ENCODE measurements around the gene ZNF333. TPM values are rescaled to one million over a fixed set of nuclear protein-coding genes. Genes with fewer than 3 reads are reported as not detected.

ZNF333 gene
- total RNA-seq, 2 donors from 2014 or later = 12.5 to 15.4 TPM

DNA sequence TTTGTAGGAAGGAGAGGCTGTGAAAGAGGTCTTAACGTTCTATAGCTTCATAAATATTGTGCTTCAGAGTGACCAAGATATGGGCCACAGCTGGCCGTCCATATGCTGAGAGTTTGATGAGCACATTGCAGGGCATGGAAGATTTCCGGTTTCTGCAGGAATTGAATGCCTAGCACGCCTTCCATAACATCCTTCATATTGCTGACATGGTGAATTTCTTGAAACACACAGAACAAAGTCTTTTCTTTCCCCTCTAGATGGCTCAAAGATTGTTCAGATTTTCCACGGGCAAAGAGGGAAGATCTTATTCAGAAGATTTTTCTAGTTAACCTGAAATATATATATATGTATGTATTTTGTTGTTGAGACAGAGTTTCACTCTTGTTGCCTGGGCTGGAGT, 46.1 kb downstream of the ZNF333 start:
- no peak for TF ChIP-seq CTCF (IDR thresholded peaks at IDR 0.05)
- H3K9me3 ChIP-seq = peaks cover 0 to 13% of the 10 kb centered on the region in 2 donors
- no peak for DNase-seq (ENCODE audit: low spot score)
- no peaks in the 10 kb centered on the region for H3K27me3 ChIP-seq
- H3K4me1 ChIP-seq = no peaks in the 10 kb centered on the region
- no peak overlapping the region for H3K27ac ChIP-seq
- H3K4me3 ChIP-seq = no peak overlapping the region
- no peaks in the 10 kb centered on the region for H3K36me3 ChIP-seq

DNA sequence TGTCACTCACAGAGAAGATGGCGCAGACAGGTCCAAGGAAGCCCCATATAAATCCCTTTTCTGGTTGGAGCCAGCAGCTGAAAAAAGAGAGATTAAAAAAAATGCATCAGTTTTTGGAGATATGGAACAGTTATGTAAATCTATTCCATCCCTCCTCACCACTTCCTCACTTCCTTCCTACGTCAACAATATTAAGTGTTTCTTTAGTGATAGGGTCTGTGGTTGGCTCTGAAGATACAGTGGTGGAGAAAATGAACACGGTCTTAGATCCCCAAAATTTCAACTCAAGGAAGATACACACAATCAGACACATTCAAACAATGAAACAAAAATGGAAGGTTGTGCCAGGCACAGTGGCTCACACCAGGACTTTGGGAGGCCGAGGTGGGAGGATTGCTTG, 57.0 kb downstream of the ZNF333 start:
- TF ChIP-seq CTCF (IDR thresholded peaks at IDR 0.05) = no peak
- no peak for DNase-seq (ENCODE audit: low spot score)

DNA sequence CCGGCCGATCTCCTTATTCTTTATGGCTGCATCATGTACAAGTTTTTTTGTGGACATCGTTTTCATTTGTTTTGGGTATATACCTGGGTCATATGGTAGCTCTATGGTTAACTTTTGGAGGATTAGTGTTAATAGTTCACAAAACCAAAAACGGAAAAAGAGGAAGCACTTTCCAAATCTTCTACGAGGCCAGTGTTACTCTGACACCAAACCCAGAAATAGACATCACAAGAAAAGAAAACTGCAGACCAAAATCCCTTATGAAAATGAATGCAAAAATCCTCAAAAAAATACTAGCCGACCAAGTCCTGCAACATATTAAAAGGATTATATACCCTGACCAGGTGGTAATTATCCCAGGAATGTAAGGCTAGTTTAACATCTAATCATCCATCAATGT, 58.8 kb downstream of the ZNF333 start:
- DNase-seq (ENCODE audit: low spot score) = no peak
- Histone ChIP-seq H3K36me3 (no peaks in the 10 kb centered on the region), H3K27ac (no peak overlapping the region), H3K4me3 (no peak overlapping the region), H3K27me3 (no peaks in the 10 kb centered on the region), H3K4me1 (no peaks in the 10 kb centered on the region), H3K9me3 (peaks cover 0 to 5% of the 10 kb centered on the region in 2 donors)
- TF ChIP-seq CTCF (IDR thresholded peaks at IDR 0.05) = no peak

More for the DNA sequence above, 57.0 kb downstream of the ZNF333 start:
- no peaks in the 10 kb centered on the region for H3K4me1 ChIP-seq
- peaks cover 0 to 9% of the 10 kb centered on the region in 2 donors for H3K9me3 ChIP-seq
- no peaks in the 10 kb centered on the region for H3K36me3 ChIP-seq
- no peak overlapping the region for H3K4me3 ChIP-seq
- no peak overlapping the region for H3K27ac ChIP-seq
- H3K27me3 ChIP-seq = no peaks in the 10 kb centered on the region

DNA sequence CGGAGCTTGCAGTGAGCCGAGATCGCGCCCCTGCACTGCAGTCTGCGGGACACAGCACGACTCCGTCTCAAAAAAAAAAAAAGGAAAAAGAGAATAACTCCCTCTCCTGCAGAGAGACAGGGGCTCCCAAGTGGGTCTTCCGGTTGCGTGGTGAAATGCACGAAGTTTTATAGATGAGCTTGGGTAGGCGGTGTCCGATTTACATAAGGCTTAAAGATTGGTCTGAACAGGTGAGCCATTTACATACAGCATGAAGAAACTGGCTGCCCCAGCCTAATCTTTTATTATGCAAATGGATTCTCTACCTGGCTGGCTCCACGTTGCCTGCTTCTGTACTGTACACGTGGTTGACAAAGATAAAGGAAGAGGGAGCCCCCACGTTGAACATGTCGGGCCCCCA, 69.0 kb downstream of the ZNF333 start:
- Histone ChIP-seq H3K27me3 (no peaks in the 10 kb centered on the region), H3K4me3 (no peak overlapping the region), H3K27ac (no peak overlapping the region), H3K4me1 (no peaks in the 10 kb centered on the region), H3K36me3 (no peaks in the 10 kb centered on the region), H3K9me3 (peaks cover 0 to 6% of the 10 kb centered on the region in 2 donors)
- DNase-seq (ENCODE audit: low spot score) = no peak
- TF ChIP-seq CTCF (IDR thresholded peaks at IDR 0.05) = no peak

DNA sequence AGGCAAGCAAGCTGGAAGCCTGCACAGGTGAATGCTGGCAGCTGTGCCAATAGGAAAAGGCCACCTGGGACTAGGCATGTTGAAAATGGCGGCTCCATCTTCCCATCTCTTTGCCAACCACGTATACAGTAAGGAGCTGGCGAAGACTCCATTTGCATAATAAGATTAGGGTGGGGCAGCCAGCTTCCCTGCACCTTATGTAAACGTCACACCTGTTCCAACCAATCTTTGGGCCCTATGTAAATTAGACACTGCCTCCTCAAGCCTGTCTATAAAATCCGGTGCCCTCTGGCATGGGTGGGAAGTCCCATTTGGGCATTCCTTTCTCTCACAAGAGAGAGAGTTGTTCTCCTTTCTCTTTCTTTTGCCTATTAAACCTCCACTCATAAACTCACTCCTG, 71.8 kb downstream of the ZNF333 start:
- no peak for DNase-seq (ENCODE audit: low spot score)
- peaks cover 0 to 6% of the 10 kb centered on the region in 2 donors for H3K9me3 ChIP-seq
- no peak overlapping the region for H3K4me3 ChIP-seq
- H3K4me1 ChIP-seq = no peaks in the 10 kb centered on the region
- no peaks in the 10 kb centered on the region for H3K36me3 ChIP-seq
- no peak overlapping the region for H3K27ac ChIP-seq
- no peaks in the 10 kb centered on the region for H3K27me3 ChIP-seq
- no peak for TF ChIP-seq CTCF (IDR thresholded peaks at IDR 0.05)

- Histone ChIP-seq H3K9me3 (peaks cover 0 to 1% of the 10 kb centered on the region in 2 donors), H3K36me3 (no peaks in the 10 kb centered on the region), H3K27me3 (no peaks in the 10 kb centered on the region), H3K27ac (no peak overlapping the region), H3K4me1 (no peaks in the 10 kb centered on the region), H3K4me3 (no peak overlapping the region)
- no peak for DNase-seq (ENCODE audit: low spot score)
- TF ChIP-seq CTCF (IDR thresholded peaks at IDR 0.05) = no peak
Observed at GRCh38 chr19:14762111-14762510, 72.3 kb downstream of the ZNF333 start.

All from right atrium auricular region (tissue), 2 donors.